GM12872 (cell line): ENCODE data around the gene GARNL3.

Experiments
- TF ChIP-seq, protein P1 (sequence below): IDR thresholded peaks from 3 replicates; pipeline ENCODE4 v1.5.1; 2011; ENCODE audit warnings: low read depth, mild to moderate bottlenecking, low read length, moderate library complexity; ENCODE audit not compliant: insufficient read depth

Gene GARNL3

DNA sequence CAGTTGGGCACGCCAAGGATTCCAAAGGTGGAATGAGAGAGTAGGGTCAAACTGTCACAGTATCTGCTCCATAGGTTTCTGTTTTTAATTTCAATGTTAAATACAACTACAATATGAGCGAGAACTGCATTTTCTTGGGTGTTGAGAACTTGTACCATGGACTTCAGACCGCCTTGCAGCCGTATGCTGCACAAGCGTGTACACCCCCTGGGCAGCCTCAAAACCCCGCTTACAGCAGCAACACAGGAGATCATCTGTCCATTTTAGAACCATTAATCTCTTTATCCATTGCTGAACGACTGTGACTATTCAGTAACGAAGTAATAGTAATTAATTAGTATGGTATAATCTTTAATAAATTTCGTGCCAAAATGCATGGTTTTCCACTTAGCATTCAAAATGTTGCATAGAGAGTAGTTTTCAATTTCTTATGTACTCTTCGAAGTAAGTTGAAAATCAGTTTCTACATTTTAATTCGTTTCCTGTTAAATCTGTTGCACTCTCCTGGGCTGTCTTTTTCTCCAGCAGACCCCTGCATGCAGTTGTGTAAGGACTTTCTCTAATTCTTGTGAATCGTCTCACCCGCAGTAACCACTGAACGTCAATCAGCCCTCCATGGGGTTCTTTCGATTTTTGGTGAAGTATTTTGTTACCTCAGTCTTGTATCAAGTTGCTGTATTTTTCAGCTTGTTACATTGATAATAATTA lies 42.0 kb upstream of the GARNL3 start:
- TF ChIP-seq, protein P1, sequence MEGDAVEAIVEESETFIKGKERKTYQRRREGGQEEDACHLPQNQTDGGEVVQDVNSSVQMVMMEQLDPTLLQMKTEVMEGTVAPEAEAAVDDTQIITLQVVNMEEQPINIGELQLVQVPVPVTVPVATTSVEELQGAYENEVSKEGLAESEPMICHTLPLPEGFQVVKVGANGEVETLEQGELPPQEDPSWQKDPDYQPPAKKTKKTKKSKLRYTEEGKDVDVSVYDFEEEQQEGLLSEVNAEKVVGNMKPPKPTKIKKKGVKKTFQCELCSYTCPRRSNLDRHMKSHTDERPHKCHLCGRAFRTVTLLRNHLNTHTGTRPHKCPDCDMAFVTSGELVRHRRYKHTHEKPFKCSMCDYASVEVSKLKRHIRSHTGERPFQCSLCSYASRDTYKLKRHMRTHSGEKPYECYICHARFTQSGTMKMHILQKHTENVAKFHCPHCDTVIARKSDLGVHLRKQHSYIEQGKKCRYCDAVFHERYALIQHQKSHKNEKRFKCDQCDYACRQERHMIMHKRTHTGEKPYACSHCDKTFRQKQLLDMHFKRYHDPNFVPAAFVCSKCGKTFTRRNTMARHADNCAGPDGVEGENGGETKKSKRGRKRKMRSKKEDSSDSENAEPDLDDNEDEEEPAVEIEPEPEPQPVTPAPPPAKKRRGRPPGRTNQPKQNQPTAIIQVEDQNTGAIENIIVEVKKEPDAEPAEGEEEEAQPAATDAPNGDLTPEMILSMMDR, result no peak

DNA sequence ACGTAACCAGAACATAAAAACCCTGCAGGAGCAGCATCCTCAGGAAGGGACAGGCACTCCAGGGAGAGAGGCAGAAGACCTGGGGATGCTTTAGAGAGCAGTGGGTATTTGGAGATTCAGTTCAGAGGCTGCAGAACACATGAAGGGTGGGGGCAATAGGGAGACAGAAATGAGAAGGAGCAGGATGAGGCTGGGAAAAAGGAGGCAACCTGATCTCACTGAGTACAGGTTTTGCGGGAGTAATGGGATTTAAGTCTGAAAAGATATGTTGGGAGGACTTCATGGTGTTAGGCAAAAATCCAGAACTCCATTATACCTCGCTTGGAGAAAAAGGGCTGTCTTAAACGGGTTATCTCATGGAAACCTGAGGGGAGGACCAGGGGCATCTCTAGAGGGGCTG lies 41.3 kb upstream of the GARNL3 start:
- TF ChIP-seq, protein P1, result no peak

DNA sequence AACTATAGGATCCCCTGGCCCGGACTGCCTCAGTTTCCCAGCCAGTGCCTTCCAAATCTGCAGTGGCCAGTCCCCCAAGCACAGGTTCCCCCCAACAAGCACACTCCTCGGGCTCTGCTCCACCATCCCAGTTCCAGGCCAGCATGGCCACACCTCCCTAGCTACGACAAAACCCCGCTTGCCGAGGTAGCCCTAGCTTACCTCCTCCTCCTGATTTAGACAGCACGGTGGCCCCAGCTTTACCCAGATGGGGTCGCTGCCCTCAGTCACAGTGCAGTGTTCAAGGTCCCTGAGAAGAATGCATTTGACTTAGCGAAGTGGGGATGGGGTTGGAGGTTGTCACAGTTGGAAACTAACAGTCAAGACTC lies 40.8 kb upstream of the GARNL3 start:
- TF ChIP-seq, protein P1, result peak; percentile 36

DNA sequence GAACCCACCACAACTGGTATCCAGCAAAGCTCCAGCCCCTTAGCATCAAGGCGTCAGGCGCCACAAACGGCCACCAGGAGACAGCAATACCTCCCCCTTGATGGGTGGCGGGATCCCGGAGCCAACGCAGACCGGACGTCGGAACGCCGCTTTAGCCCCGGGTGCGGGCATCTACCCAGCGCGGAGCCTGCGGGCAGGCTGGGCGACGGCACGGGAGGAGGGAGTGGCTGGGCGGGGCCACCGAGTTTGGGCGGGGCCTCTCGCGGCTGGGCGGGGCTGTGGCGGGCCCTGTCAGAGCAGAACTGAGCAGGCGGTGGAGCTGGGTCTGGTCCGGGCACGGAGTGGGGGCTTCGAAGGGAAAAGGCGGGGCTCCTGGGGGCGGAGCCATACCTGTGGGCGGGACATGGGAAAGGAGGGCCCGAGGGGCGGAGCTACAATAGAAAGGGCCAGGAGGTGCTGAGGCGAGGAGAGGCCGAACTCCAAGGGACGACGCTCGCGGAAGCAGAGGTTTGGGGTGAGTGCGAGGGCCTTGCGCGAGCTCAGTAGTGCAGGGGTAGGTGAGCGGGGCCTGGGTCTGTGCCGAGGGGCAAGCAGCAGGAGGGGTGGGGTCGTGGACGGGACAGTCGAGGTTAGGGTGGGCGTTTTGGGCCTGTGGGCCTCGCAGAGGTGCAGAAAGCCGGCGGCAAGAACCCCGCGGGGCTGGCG lies 40.2 kb upstream of the GARNL3 start:
- TF ChIP-seq, protein P1, result no peak

DNA sequence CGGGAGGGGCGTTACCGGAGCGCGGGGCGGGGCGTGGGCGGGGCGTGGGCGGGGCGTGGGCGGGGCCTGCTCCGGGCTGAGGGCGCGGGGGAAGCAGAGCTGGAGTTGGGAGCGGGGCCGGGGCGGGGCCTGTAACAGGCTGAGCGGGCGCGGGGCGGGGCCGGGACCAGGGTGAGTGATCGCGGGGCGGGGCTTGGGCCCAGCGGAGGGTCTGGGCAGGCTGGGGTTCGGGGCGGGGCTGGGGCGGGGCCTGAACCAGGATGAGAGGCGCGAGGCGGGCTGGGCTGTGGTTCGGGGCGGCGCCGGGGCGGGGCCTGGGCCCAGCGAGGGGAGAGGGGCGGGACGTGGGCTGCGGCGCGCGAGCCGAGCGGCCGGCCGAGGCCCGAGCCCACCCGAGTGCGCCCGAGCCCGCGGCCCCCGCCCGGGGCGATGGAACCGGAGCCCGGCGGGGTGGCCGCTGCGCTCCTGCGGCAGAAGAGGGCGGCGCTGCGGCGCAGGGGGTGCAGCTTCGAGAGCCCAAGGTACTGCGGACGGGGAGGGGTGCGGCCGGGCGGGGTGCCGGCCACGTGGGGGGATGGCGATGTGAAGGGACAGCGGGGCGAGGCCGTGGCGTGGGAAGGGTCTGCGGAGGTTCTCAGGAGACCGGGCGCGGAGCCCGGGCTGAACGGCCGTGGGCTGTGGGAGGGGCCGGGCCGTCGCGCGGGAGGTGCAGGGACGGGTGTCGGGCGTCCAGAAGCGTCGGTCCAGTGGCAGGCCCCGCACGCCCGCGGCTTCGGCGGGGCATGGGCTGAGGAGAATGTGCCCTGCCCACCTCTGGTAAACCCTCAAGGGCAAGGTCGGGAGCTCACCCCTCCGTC lies 39.5 kb upstream of the GARNL3 start:
- TF ChIP-seq, protein P1, result no peak

DNA sequence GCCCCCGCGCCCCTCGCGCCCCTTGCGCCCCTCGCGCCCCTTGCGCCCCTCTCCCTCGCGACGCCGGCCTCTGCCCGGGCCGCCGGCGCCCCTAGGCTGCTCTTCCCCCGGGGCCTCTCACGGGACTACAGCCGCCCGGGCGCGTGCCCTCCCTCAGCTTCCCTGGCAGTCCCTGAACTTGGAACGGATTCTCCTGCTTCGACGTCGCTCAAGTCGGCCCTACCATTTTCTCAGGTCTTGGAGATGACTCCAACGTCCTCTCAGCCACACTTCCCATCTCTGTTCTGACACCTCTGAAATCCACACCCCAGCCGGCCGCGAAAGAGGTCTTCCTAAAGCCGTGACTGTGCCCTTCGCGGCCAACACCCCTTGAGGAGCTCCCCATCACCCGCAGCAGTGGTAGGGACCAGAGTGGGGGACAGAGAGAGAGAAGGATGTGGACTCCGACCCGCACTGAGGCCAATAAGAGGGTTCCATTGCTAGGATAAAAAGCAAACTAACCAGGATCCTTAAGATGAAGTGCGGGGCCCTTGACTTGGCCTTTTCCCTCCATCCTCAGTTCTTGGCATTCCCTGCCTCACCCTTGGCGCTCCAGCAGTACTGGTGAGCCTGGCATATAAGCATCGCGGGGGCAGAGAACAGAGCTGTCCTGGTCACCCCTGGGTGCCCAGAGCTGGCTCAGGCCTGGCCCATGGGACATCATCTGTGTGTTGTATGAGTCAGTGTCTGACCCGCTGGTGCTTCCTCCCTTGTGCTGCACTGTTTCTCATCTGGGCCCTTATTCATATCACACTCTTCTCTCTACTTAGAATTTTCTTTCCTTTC lies 38.6 kb upstream of the GARNL3 start:
- TF ChIP-seq, protein P1, result no peak
